ENCODE data around the gene PHLDB3.
A peak's percentile ranks its signal among the peaks of the same experiment; 100 is the strongest.
"Not testable (repeated sequence)": the region's sequence is repeated elsewhere in the genome, so short reads cannot be mapped to it uniquely, and the experiment has no call there.

The PHLDB3 gene

GRCh38 chr19:43504426-43505185 is at the start of gene PHLDB3:
TSS of gene PHLDB3 (minus strand) at chr19:43504746. CDS start at chr19:43504118, 628 bp downstream.
- FAIRE-seq: no peak

GRCh38 chr19:43553656-43554055 is 49.1 kb upstream of the PHLDB3 start:
- no peak for FAIRE-seq

GRCh38 chr19:43552616-43553015 is 48.1 kb upstream of the PHLDB3 start:
- no peak for FAIRE-seq

- FAIRE-seq: no peak
Observed at GRCh38 chr19:43552198-43552450, 47.6 kb upstream of the PHLDB3 start.

GRCh38 chr19:43551399-43552197 is 47.1 kb upstream of the PHLDB3 start:
- no peak for FAIRE-seq

GRCh38 chr19:43548706-43549105 is 44.2 kb upstream of the PHLDB3 start:
- no peak for FAIRE-seq

GRCh38 chr19:43547926-43548325 is 43.4 kb upstream of the PHLDB3 start:
- not testable (repeated sequence) for FAIRE-seq

- FAIRE-seq: no peak
Observed at GRCh38 chr19:43546581-43546980, 42.0 kb upstream of the PHLDB3 start.

- FAIRE-seq: no peak
Observed at GRCh38 chr19:43545981-43546380, 41.4 kb upstream of the PHLDB3 start.

GRCh38 chr19:43545276-43545675 is 40.7 kb upstream of the PHLDB3 start:
- no peak for FAIRE-seq

- no peak for FAIRE-seq
Observed at GRCh38 chr19:43544077-43544476, 39.5 kb upstream of the PHLDB3 start.

- no peak for FAIRE-seq
Observed at GRCh38 chr19:43541920-43542650, 37.5 kb upstream of the PHLDB3 start.

- FAIRE-seq: no peak
Observed at GRCh38 chr19:43540381-43540780, 35.8 kb upstream of the PHLDB3 start.

- FAIRE-seq: no peak
Observed at GRCh38 chr19:43538922-43539321, 34.4 kb upstream of the PHLDB3 start.

GRCh38 chr19:43534816-43535761 is 30.5 kb upstream of the PHLDB3 start:
- no peak for FAIRE-seq

- no peak for FAIRE-seq
Observed at GRCh38 chr19:43534305-43534815, 29.8 kb upstream of the PHLDB3 start.

GRCh38 chr19:43533546-43534304 is 29.2 kb upstream of the PHLDB3 start:
- peak; percentile 99 for FAIRE-seq

GRCh38 chr19:43532962-43533545 is 28.5 kb upstream of the PHLDB3 start, which contains the start of gene ZNF575:
TSS of gene ZNF575 (plus strand) at chr19:43533188. CDS start at chr19:43534423, 1,235 bp downstream.
- peak; percentile 61 for FAIRE-seq

- FAIRE-seq: no peak
Observed at GRCh38 chr19:43532571-43532961, 28.0 kb upstream of the PHLDB3 start.

GRCh38 chr19:43527860-43528622 is 23.5 kb upstream of the PHLDB3 start:
- no peak for FAIRE-seq

Data from A204.1 (cell line).